Measurements from ENCODE around the gene ZC3H12C.

Gene ZC3H12C

GRCh38 chr11:110098645-110099044 is 5.5 kb downstream of the ZC3H12C start:
- DNase-seq (ENCODE audit: low read depth, low spot score) = no peak

- DNase-seq (ENCODE audit: low read depth, low spot score) = no peak
These were observed 7.5 kb downstream of the ZC3H12C start for GRCh38 chr11:110100476-110101240.

DNA sequence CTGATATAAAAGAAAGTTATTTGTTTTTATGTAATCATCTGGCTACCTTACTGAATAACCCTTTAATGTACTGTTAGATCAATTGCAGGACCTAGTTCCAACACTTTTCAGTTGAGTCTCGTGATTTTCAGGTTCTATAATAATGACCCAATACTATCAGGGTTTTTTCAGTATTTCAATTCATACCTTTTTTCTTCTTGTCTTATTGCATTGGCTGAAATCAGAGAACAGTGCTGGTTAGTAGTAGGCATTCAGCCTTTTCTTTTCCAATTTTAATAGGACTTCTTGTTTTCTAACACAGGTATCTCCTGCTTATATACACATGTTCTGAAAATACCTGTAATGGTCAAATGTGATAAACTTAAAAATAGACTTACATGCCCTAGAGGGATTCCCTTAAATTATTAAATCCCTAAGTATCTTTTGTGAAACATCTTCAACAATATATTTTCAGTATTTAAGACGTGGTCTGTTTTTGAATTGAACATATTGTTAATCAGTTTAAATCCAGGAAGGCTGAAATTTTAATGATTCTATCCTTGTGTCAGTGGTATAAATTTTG is 13.6 kb downstream of the ZC3H12C start:
- no peak for DNase-seq (ENCODE audit: low read depth, low spot score)

- DNase-seq (ENCODE audit: low read depth, low spot score) = no peak
These were observed 17.7 kb downstream of the ZC3H12C start for GRCh38 chr11:110110854-110111253.

GRCh38 chr11:110112457-110112856 is 19.3 kb downstream of the ZC3H12C start:
- no peak for DNase-seq (ENCODE audit: low read depth, low spot score)

- no peak for DNase-seq (ENCODE audit: low read depth, low spot score)
These were observed 20.3 kb downstream of the ZC3H12C start for GRCh38 chr11:110113505-110113904.

DNA sequence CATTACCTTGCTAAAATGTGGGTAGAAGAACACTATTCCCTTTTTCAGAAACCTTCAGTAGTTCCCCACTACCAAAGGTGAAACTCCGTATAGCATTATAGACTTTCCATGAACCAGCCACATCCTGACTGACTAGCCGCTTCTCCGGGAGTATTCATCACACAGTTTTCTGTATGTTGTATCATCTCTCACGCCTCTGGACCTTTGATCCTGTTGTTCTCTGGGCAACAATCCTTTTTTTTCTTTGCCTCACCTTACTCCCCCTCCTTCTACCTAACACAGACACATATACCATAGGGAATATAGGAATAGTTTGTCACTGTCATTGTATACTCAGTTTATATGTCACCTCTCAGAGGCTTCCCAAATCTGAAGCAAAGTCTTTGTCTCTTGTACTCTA is 20.8 kb downstream of the ZC3H12C start:
- no peak for DNase-seq (ENCODE audit: low read depth, low spot score)

DNA sequence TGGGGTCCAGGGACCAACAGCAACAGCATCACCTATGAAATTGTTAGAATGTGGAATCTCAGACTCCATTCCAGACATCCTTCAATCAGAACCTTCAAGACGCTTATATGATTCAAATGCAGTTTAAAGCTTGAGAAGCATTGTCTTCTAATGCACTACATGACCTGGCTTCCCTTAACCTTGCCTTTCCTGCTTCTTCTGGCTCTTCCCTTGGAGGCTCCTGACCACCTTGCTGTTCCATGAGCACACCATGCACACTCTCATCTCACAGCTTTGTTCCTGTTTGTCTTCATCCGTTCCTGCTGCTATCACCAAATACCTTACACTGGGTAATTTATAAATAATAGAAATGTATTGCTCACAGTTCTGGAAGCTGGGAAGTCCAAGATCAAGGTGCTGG is 26.1 kb downstream of the ZC3H12C start:
- no peak for DNase-seq (ENCODE audit: low read depth, low spot score)

GRCh38 chr11:110121204-110121603 is 28.0 kb downstream of the ZC3H12C start:
- DNase-seq (ENCODE audit: low read depth, low spot score) = no peak

DNA sequence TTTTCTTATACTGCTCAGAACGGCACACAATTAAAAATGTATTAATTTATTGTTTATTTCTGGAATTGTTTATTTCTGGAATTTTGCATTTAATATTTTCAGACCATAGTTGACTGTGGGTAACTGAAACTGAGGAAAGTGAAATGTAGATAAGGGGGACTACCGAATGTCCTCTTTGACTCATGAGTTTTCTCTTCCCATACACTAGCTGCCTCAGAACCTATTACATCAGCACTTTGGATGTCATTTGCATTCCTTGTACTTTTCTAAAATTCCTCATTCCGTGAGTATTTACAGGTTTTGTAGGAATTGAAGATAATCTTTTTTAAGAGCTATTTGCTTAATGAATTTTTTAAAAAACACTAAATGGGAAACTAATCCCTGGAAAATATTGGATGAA is 29.8 kb downstream of the ZC3H12C start:
- DNase-seq (ENCODE audit: low read depth, low spot score) = no peak

- no peak for DNase-seq (ENCODE audit: low read depth, low spot score)
These were observed 31.4 kb downstream of the ZC3H12C start for GRCh38 chr11:110124605-110125004.

DNA sequence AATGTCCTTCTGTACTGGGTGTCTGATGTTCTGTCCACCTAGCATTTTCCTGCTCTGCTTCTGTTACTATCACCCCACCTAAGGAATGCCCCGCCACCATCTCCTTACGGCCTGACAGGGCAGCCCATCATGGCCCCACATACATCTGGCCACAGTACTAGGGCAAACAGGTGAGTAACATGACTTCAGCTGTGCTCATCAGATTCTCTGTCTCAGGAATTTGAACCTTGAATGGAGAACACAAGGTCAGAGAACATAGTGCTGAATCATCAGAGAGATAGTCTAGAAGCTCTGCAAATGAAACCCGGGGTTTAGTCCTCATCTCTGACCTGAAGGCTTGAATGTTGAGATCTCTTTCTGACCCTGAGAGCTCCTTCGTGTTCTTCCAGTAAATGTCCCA is 32.4 kb downstream of the ZC3H12C start:
- DNase-seq (ENCODE audit: low read depth, low spot score) = peak; percentile 11

- peak; percentile 10 for DNase-seq (ENCODE audit: low read depth, low spot score)
These were observed 33.7 kb downstream of the ZC3H12C start for GRCh38 chr11:110126936-110127335.

GRCh38 chr11:110128161-110128560 is 35.0 kb downstream of the ZC3H12C start:
- DNase-seq (ENCODE audit: low read depth, low spot score) = peak; percentile 56

DNA sequence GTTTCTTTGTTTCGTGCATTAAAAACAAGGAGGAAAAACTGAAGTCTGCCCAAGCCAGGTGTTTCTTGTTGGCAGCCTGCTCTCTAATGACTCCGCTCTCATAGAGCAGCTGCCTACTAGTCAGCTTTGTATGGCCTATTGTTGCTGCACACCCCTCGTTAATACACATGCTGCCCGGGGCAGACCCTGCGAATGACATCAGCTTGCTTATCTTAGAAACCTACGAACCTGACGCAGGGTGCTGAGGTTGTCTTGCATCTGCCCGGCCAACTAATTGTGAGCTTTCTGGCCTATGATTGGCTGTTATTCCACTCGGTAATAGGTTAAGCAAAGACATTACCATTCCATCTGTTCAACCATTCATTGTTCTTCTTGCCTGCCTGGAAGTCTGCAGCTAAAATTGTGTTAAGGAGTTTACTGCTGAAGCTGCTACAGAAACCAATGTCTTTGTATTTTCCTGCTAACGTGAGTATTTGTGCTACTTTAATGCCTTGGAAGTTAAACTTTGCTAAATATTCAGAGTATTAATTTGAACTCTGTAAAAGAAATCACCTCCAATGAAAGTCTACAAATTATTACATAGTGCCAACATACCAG is 37.5 kb downstream of the ZC3H12C start:
- DNase-seq (ENCODE audit: low read depth, low spot score) = peak; percentile 84

- DNase-seq (ENCODE audit: low read depth, low spot score) = no peak
These were observed 38.4 kb downstream of the ZC3H12C start for GRCh38 chr11:110131386-110132123.

- DNase-seq (ENCODE audit: low read depth, low spot score) = no peak
These were observed 40.0 kb downstream of the ZC3H12C start for GRCh38 chr11:110133160-110133559.

DNA sequence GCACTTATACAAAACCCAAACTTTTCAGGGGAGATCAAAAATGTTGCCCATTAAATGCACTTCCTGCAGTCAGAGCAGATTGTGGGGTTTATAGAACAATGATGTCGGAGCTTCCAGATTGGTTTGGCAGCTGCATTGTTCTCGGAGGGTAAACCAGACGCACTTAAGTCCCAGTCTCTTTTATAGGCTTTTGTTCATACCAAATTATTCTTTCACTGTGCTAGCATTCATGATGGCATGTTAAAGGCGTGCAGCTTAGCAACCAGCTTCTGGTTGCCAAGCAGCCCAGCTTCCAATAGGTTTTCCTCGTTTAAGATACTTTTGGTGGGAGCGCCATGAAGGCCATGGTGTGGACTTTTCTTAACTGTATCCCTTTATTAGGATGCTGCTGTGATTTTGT is 40.9 kb downstream of the ZC3H12C start:
- DNase-seq (ENCODE audit: low read depth, low spot score) = no peak

- DNase-seq (ENCODE audit: low read depth, low spot score) = no peak
These were observed 48.6 kb downstream of the ZC3H12C start for GRCh38 chr11:110141812-110142211.

DNA sequence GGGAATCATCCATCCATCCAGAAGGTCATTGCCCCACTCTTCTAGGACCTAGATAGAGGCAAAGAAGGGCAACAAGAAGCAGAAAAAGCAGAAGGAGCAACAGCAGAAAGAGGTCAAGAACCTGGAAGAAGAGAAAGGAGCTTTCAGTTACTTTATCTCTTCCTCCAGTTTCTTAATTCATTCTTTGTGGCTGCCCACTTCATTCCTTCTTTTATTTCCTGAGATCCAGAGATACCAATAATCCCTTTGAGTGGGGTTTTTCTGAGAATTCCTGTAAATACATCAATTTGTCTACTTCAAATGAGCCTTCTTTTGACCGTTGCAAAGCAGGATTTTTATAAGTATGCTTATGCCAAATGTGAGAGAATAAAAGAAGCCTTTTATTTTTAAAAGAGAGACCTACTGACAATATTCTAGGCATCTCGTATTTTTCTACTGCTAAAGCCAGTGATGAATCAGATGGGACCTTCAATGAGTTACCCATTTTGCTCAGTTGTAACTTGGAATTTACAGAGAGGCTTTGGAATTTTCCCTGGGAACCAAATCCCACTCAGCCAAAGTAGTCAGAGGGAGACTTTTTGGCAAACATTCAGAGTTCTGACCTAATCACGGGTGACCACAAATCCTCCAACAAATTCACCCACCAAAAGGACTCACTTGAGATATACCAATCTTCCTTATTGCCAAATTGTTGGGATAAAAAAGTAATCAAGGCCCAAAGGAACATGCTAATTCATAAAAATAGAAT is 54.9 kb downstream of the ZC3H12C start:
- DNase-seq (ENCODE audit: low read depth, low spot score) = no peak

Measured in ELF-1 (cell line).